ENCODE results near the gene ELOVL4. TPM values are rescaled to one million over a fixed set of nuclear protein-coding genes. Genes with fewer than 3 reads are reported as not detected.

Gene ELOVL4
- polyA plus RNA-seq, 1 donor (not counting 4 experiments of a cell fraction or from before 2014, with no cell fraction given), result 6.1 TPM

GRCh38 chr6:79872303-79872702 is 75.0 kb downstream of the ELOVL4 start:
- H3K27me3 ChIP-seq (ENCODE audit: control insufficient read depth, extremely low read depth, insufficient read depth, low read length), result no peaks in the 10 kb centered on the region
- H3K9me1 ChIP-seq (ENCODE audit: control insufficient read depth, extremely low read depth, insufficient read depth, low read length), result no peaks in the 10 kb centered on the region
- peak overlapping the region; percentile 16 for H3K27ac ChIP-seq (ENCODE audit: control insufficient read depth, insufficient read depth, low read length)
- H3K4me2 ChIP-seq (ENCODE audit: control insufficient read depth, extremely low read depth, insufficient read depth, low read depth, low read length), result no peak overlapping the region
- H3K4me1 ChIP-seq (ENCODE audit: control insufficient read depth, extremely low read depth, insufficient read depth, low read length), result peaks cover 33% of the 10 kb centered on the region
- H4K20me1 ChIP-seq (ENCODE audit: control insufficient read depth, extremely low read depth, insufficient read depth, low read length), result no peaks in the 10 kb centered on the region
- FAIRE-seq (peak; percentile 67), DNase-seq (ENCODE audit: low read depth, low spot score) (no peak)
- no peak overlapping the region for H2AFZ ChIP-seq (ENCODE audit: control insufficient read depth, low read length)
- no peak overlapping the region for H3K9ac ChIP-seq (ENCODE audit: control insufficient read depth, extremely low read depth, insufficient read depth, low read length)
- no peaks in the 10 kb centered on the region for H3K9me3 ChIP-seq (ENCODE audit: control insufficient read depth, low read depth, low read length)
- dilution Hi-C loops (cut with MboI; ENCODE audit: extremely low pct_ligation_motif_present, low sequenced_read_pairs), result no loop called here
- no peaks in the 10 kb centered on the region for H3K36me3 ChIP-seq (ENCODE audit: control insufficient read depth in 2 of 2, extremely low read depth in 1 of 2, insufficient read depth in 2 of 2, low read length in 2 of 2)
- no peaks in the 10 kb centered on the region for H3K79me2 ChIP-seq (ENCODE audit: control insufficient read depth, insufficient read depth, low read length)
- no peak for TF ChIP-seq EZH2 (IDR thresholded peaks at IDR 0.05; ENCODE audit: low read length)
- TF ChIP-seq CTCF (optimal IDR thresholded peaks at IDR 0.05 in 1 of 3, IDR thresholded peaks at IDR 0.05 in 1 of 3, conservative IDR thresholded peaks at IDR 0.05 in 1 of 3; ENCODE audit: extremely low read depth in 1 of 3, insufficient read depth in 2 of 3, low read length in 3 of 3), result no peak
- H3K4me3 ChIP-seq (ENCODE audit: control insufficient read depth in 2 of 3, extremely low read depth in 1 of 3, insufficient read depth in 2 of 3, low read depth in 1 of 3, low read length in 3 of 3), result no peak overlapping the region

GRCh38 chr6:79869600-79870084 is 77.7 kb downstream of the ELOVL4 start:
- Histone ChIP-seq H3K9me1 (ENCODE audit: control insufficient read depth, extremely low read depth, insufficient read depth, low read length) (no peaks in the 10 kb centered on the region), H3K79me2 (ENCODE audit: control insufficient read depth, insufficient read depth, low read length) (no peaks in the 10 kb centered on the region), H3K4me3 (ENCODE audit: control insufficient read depth in 2 of 3, extremely low read depth in 1 of 3, insufficient read depth in 2 of 3, low read depth in 1 of 3, low read length in 3 of 3) (peak overlapping the region in 1 of 3 experiments; percentile 15), H3K9ac (ENCODE audit: control insufficient read depth, extremely low read depth, insufficient read depth, low read length) (no peak overlapping the region), H2AFZ (ENCODE audit: control insufficient read depth, low read length) (peak overlapping the region; percentile 65), H3K36me3 (ENCODE audit: control insufficient read depth in 2 of 2, extremely low read depth in 1 of 2, insufficient read depth in 2 of 2, low read length in 2 of 2) (no peaks in the 10 kb centered on the region), H3K27me3 (ENCODE audit: control insufficient read depth, extremely low read depth, insufficient read depth, low read length) (no peaks in the 10 kb centered on the region), H3K27ac (ENCODE audit: control insufficient read depth, insufficient read depth, low read length) (no peak overlapping the region), H3K4me1 (ENCODE audit: control insufficient read depth, extremely low read depth, insufficient read depth, low read length) (peaks cover 32% of the 10 kb centered on the region), H3K9me3 (ENCODE audit: control insufficient read depth, low read depth, low read length) (no peaks in the 10 kb centered on the region), H3K4me2 (ENCODE audit: control insufficient read depth, extremely low read depth, insufficient read depth, low read depth, low read length) (peak overlapping the region; percentile 49), H4K20me1 (ENCODE audit: control insufficient read depth, extremely low read depth, insufficient read depth, low read length) (no peaks in the 10 kb centered on the region)
- FAIRE-seq, result peak; percentile 77
- DNase-seq (ENCODE audit: low read depth, low spot score), result no peak
- dilution Hi-C loops (cut with MboI; ENCODE audit: extremely low pct_ligation_motif_present, low sequenced_read_pairs), result no loop called here
- TF ChIP-seq CTCF (optimal IDR thresholded peaks at IDR 0.05 in 1 of 3, IDR thresholded peaks at IDR 0.05 in 1 of 3, conservative IDR thresholded peaks at IDR 0.05 in 1 of 3; ENCODE audit: extremely low read depth in 1 of 3, insufficient read depth in 2 of 3, low read length in 3 of 3) (peak; percentile 80 to 98 (median 89)), EZH2 (IDR thresholded peaks at IDR 0.05; ENCODE audit: low read length) (no peak)
